Sigmoid colon (tissue), 7 donors: ENCODE results near the gene PLEKHN1. TPM values are rescaled to one million over a fixed set of nuclear protein-coding genes. Genes with fewer than 3 reads are reported as not detected.

ENCODE experiments used
- DNase-seq: peaks from one replicate; pipeline ENCODE4 v3.0.0-alpha.2; 2019
- H3K27ac ChIP-seq, 4 donors: fragments of 200-600 bp; sonication (generic); one replicate each; pipeline ENCODE4 v1.5.1; 2016 to 2019; ENCODE audit warnings: mild to moderate bottlenecking in 1 of 4
- H3K27me3 ChIP-seq, 3 donors: fragments of 200-600 bp; sonication (generic); one replicate each; pipeline ENCODE4 v1.5.1; 2019; ENCODE audit warnings: mild to moderate bottlenecking in 1 of 3
- H3K36me3 ChIP-seq, 4 donors: fragments of 200-600 bp; sonication (generic); one replicate each; pipeline ENCODE4 v1.5.1; 2016 to 2019
- H3K4me1 ChIP-seq, 4 donors: fragments of 200-600 bp; sonication (generic); one replicate each; pipeline ENCODE4 v1.5.1; 2017 to 2019
- H3K4me3 ChIP-seq, 4 donors: fragments of 200-600 bp; sonication (generic); one replicate each; pipeline ENCODE4 v1.5.1; 2017 to 2019; ENCODE audit warnings: mild to moderate bottlenecking in 2 of 4, moderate library complexity in 1 of 4
- H3K9me3 ChIP-seq, 4 donors: fragments of 200-600 bp in 3 of 4; sonication (generic) in 3 of 4; one replicate each; pipeline versions ENCODE4 v1.5.1 to v1.6.1; 2013 to 2019
- EP300 ChIP-seq, 4 donors: sonication (generic); formaldehyde crosslinking; IDR thresholded peaks; one replicate each; pipeline ENCODE4 v1.6.1; 2017; ENCODE audit warnings: antibody characterized with exemption in 4 of 4
- POLR2A ChIP-seq, 2 donors: fragments of 450-650 bp; IDR thresholded peaks; one replicate each; pipeline ENCODE4 v1.6.1; 2016; ENCODE audit warnings: antibody characterized with exemption in 2 of 2, mild to moderate bottlenecking in 2 of 2, moderate library complexity in 2 of 2
- POLR2AphosphoS5 ChIP-seq, 4 donors: sonication (generic); formaldehyde crosslinking; IDR thresholded peaks; one replicate each; pipeline ENCODE4 v1.6.1; 2017; ENCODE audit warnings: antibody characterized with exemption in 4 of 4
- WGBS, 2 donors: extraction: QIAGEN DNeasy Blood & Tissue Kit; methylation state at CpG; one replicate each; pipeline ENCODE4 v1.1.7; 2013; 5-methylcytosine and 5-hydroxymethylcytosine counted together
- intact Hi-C: fragments of 100-400 bp; cut with DNase I; formaldehyde crosslinking; loops from one replicate; pipeline ENCODE4 v1.15.1; 2023
- polyA plus RNA-seq, 3 donors: library from polyadenylated mRNA; stranded (reverse); fragments of 200-250 nt; gene quantifications; one replicate each; pipeline ENCODE4 v1.2.3, GENCODE V29; 2013
- total RNA-seq, 4 donors: library from RNA; depleted of rRNA; stranded (reverse); fragments of >200 nt; gene quantifications; one replicate each; pipeline ENCODE4 v1.1.0, GENCODE V29; 2016
- TF ChIP-seq, protein P1 (sequence below), 4 experiments: fragments of 450-650 bp in 3 of 4; fragments of 200-600 bp in 1 of 4; IDR thresholded peaks; one replicate each; pipeline ENCODE4 v1.5.1; 2016 to 2019; ENCODE audit warnings: antibody characterized with exemption in 4 of 4, mild to moderate bottlenecking in 3 of 4, moderate library complexity in 2 of 4
- donor health status: healthy with polysubstance abuse.
- donor health status: Bipolar disorder and iron deficiency.
- donor health status: healthy.

Gene PLEKHN1
- total and polyA plus RNA-seq, 7 donors, result 0.46 to 1.5 TPM; not detected in 5

DNA sequence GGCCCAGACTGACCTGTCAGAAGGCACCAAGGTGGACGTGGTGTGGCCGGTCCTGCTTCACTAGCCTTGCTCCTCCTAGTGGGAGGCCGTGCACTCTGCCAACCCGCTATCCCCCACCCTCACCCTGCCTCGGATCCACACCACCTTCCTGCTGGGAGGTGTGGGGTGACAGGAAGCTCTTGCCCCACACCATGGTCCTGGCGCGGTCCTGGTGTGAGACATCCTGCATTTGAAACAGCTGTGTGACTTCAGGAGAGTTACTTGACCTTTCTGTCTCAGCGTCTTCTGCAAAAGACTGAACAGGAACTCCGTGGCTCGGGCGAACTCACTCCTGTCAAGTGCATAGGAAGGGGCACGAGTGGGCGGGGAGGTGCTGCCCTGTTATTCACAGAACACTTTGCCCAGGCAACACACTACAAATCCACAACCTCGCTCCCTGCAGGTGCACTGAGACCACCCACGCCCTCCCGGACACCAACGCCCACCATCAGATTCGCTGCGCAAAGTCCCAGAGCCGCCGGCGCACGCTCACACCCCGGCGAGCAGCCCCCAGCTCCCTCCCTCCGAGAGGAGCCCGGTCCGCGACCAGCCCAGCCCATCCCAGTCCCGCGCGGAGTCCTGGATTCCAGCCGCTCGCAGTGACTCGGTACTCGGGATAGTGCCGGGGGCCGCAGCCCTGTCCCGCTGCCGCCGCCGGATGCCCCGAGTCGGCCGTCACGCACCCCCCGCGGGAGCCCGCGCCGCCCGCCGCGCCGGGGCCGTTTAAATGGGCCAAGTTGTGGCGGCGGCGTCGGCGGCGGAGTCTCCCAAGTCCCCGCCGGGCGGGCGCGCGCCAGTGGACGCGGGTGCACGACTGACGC is 42.9 kb upstream of the PLEKHN1 start, which contains the start of gene SAMD11:
Gene SAMD11 (plus strand): TSS at position 793 of the 860 bp plus-strand sequence. CDS start 509 bp downstream, outside the sequence.
- no peak for TF ChIP-seq POLR2AphosphoS5 (IDR thresholded peaks at IDR 0.05)
- TF ChIP-seq, protein P1, sequence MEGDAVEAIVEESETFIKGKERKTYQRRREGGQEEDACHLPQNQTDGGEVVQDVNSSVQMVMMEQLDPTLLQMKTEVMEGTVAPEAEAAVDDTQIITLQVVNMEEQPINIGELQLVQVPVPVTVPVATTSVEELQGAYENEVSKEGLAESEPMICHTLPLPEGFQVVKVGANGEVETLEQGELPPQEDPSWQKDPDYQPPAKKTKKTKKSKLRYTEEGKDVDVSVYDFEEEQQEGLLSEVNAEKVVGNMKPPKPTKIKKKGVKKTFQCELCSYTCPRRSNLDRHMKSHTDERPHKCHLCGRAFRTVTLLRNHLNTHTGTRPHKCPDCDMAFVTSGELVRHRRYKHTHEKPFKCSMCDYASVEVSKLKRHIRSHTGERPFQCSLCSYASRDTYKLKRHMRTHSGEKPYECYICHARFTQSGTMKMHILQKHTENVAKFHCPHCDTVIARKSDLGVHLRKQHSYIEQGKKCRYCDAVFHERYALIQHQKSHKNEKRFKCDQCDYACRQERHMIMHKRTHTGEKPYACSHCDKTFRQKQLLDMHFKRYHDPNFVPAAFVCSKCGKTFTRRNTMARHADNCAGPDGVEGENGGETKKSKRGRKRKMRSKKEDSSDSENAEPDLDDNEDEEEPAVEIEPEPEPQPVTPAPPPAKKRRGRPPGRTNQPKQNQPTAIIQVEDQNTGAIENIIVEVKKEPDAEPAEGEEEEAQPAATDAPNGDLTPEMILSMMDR (IDR thresholded peaks at IDR 0.05), result no peak
- TF ChIP-seq POLR2A (IDR thresholded peaks at IDR 0.05), result no peak
- no peak for TF ChIP-seq EP300 (IDR thresholded peaks at IDR 0.05)
- Histone ChIP-seq H3K9me3 (no peaks in the 10 kb centered on the region), H3K36me3 (no peaks in the 10 kb centered on the region), H3K4me1 (peaks cover 2 to 54% (median 46%) of the 10 kb centered on the region in 4 donors), H3K4me3 (peak within 1 kb of the TSS; percentile 12 to 58 (median 52)), H3K27me3 (peaks cover 26 to 89% (median 50%) of the 10 kb centered on the region in 3 donors), H3K27ac (peak within 1 kb of the TSS; percentile 12 to 48 (median 40))
- DNase-seq, result peak; percentile 91
- intact Hi-C loops, result loop anchor here (2.0 kb wide), 1 partner anchor 19 kb away; no protein-coding TSS in a partner anchor
- WGBS, 2 donors, result 1 to 4% methylated on average over 72 of the region's 72 CpGs

DNA sequence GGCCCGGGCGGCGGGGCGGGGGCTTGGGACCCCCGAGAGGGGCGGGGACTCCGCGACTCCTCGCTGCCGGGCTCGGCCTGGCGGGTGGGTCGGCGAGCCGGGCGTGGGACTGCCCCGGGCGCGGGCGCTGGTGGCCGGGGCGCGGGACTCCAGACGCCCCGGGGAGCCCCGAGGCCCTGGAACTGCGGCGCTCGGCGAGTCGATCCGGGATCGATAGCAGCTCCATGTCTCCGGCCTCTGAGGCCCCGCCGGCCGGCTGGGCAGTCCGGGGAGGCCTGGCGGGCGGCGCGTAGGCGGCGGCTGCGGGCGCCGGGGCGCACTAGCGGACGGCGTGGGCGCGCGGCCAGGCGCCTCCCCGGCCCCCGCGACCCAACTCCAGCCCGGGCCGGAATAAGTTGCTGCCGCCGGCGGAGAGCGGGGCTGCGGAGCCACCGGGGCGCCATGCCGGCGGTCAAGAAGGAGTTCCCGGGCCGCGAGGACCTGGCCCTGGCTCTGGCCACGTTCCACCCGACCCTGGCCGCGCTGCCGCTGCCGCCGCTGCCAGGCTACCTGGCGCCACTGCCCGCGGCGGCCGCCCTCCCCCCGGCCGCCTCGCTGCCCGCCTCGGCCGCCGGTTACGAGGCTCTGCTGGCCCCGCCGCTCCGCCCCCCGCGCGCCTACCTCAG is 42.2 kb upstream of the PLEKHN1 start:
- Histone ChIP-seq H3K36me3 (no peaks in the 10 kb centered on the region), H3K27ac (peak overlapping the region; percentile 12 to 48 (median 40)), H3K4me3 (peak overlapping the region in 3 of 4 donors; percentile 51 to 58 (median 52)), H3K4me1 (peaks cover 2 to 54% (median 46%) of the 10 kb centered on the region in 4 donors), H3K9me3 (no peaks in the 10 kb centered on the region), H3K27me3 (peaks cover 26 to 90% (median 51%) of the 10 kb centered on the region in 3 donors)
- intact Hi-C loops, result loop anchor here (2.0 kb wide), 1 partner anchor 19 kb away; no protein-coding TSS in a partner anchor
- no peak for DNase-seq
- no peak for TF ChIP-seq POLR2A (IDR thresholded peaks at IDR 0.05)
- TF ChIP-seq, protein P1 (IDR thresholded peaks at IDR 0.05), result no peak
- TF ChIP-seq POLR2AphosphoS5 (IDR thresholded peaks at IDR 0.05), result no peak
- no peak for TF ChIP-seq EP300 (IDR thresholded peaks at IDR 0.05)
- 0% methylated on average over 98 of the region's 98 CpGs for WGBS, 2 donors

DNA sequence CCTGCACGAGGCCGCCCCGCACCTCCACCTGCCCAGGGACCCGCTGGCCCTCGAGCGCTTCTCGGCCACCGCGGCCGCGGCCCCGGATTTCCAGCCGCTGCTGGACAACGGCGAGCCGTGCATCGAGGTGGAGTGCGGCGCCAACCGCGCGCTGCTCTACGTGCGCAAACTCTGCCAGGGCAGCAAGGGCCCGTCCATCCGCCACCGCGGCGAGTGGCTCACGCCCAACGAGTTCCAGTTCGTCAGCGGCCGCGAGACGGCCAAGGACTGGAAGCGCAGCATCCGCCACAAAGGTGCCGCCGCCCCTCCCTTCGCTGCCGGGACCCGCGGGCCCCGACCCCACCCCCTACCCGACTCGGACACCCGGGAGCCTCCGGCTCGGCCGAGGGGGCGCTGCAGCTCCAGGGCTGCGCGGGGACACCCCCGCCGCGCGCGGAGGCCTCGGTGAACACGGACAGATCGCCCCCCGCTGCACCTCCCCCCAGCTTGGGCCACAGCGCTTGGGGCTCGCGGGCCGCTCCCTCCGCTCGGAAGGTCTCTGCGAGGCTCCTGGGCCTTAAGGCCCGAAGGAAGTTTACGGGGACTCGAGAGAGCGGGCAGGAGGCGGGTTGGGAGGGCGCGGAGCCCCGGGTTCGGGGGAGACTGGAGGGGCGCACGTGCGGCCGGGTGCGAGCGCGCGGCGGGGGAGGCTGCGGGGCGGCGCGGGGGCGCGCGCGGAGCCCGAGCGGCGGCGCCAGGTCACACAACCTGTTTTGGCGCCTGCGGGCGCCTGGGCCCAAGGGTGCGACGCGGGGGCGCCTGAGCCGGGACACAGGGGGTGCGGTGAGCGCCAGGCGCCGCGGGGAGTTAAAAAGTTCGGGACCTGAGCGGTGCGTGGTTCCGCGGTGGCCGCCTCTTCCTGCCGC is 41.4 kb upstream of the PLEKHN1 start:
- H3K9me3 ChIP-seq, result no peaks in the 10 kb centered on the region
- H3K4me3 ChIP-seq, result peak overlapping the region; percentile 12 to 58 (median 52)
- DNase-seq, result no peak
- WGBS, 2 donors, result 1% methylated on average over 119 to 120 of the region's 120 CpGs
- H3K4me1 ChIP-seq, result peaks cover 2 to 54% (median 46%) of the 10 kb centered on the region in 4 donors
- H3K27ac ChIP-seq, result peak overlapping the region in 3 of 4 donors; percentile 12 to 48 (median 42)
- H3K27me3 ChIP-seq, result peaks cover 26 to 84% (median 46%) of the 10 kb centered on the region in 3 donors
- intact Hi-C loops, result no loop called here
- TF ChIP-seq, protein P1 (IDR thresholded peaks at IDR 0.05), result no peak
- no peak for TF ChIP-seq POLR2A (IDR thresholded peaks at IDR 0.05)
- TF ChIP-seq POLR2AphosphoS5 (IDR thresholded peaks at IDR 0.05), result no peak
- no peak for TF ChIP-seq EP300 (IDR thresholded peaks at IDR 0.05)
- H3K36me3 ChIP-seq, result no peaks in the 10 kb centered on the region
